Coronary artery (tissue), 2 donors: ENCODE results near the gene CC2D1A.

Source experiments
- DNase-seq: peaks from one replicate; pipeline ENCODE4 v3.0.0-alpha.2; 2017; ENCODE audit warnings: low spot score
- H3K27ac ChIP-seq, 2 donors: fragments of 200-600 bp; sonication (generic); one replicate each; pipeline ENCODE4 v1.5.1; 2016 to 2019
- H3K4me3 ChIP-seq: fragments of 200-600 bp; sonication (generic); 2 replicates; pipeline ENCODE4 v1.5.1; 2016; ENCODE audit warnings: mild to moderate bottlenecking, moderate library complexity
- CTCF ChIP-seq: fragments of 200-600 bp; sonication (generic); IDR thresholded peaks from one replicate; pipeline ENCODE4 v1.5.1; 2019; ENCODE audit warnings: antibody characterized with exemption

The CC2D1A gene

DNA sequence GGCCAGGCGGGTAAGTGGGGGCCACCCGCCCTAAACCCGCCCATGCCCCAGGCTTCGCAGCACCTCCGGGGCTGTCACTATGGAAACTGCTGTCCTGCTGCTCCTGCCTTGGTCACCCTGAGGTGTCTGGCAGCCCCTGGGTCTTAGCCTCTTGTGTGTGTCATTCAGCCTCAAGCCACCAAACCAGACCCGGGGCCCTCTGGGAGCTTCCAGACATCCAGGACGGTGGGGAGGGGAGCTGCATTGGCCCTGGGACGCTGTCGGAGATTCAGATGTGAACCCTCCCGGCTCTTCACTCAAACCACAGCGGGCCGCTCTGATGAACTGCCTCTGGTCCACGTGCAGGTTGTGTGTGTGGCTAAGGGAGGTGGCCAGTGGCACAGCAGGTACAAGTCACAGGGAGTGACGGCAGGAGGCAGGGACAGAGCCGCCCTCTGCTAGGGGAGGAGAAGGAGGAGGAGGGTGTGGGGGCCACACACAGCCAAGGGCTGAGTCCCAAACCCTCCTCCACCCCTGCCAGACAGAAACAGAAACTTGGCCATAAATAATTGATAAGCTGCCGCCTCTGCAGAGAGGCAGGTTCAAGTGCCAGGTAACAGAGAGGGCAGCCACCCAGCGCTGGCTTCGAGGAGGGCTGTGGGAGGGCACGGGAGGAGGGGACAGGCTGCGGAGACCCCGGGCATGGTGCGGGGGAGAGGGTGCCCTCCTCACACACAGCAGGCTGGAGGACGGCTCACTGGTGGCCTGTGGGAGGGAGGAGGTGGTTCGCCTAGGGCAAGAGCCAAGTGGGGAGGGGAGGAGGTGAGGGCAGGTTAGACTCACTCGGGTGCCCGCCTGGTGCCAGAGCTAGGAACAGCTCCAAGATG, 21.0 kb upstream of the CC2D1A start:
- H3K27ac ChIP-seq, result no peak overlapping the region
- no peak for TF ChIP-seq CTCF
- no peak for DNase-seq
- H3K4me3 ChIP-seq, result no peak overlapping the region

DNA sequence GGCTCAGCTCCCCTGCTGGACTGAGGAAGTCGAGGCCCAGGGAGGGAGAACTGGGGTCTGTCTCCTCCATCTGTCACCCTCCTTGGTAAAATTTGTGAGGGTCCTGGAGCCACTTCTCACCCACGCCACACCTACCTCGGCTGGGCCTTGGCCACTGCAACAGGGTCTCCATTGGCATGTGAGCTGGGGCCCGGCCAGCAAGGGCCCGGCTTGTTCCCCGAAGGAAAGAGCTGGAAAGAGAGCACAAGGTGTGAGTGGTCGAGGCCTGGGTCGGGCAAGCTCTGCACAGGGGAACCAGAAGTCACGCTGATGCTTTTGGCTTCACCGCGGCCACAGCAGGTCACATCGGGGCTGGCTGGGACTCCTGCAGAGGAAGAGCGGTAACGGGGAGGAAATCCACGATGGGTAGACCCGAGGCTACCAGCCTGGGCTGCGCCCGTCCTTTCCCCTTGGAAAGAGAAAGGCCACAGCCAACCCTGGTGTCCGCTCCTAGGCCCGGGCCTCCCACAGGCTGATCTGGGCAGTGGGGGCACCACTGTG, 20.1 kb upstream of the CC2D1A start:
- no peak for TF ChIP-seq CTCF
- no peak for DNase-seq
- H3K27ac ChIP-seq, result no peak overlapping the region
- H3K4me3 ChIP-seq, result no peak overlapping the region

DNA sequence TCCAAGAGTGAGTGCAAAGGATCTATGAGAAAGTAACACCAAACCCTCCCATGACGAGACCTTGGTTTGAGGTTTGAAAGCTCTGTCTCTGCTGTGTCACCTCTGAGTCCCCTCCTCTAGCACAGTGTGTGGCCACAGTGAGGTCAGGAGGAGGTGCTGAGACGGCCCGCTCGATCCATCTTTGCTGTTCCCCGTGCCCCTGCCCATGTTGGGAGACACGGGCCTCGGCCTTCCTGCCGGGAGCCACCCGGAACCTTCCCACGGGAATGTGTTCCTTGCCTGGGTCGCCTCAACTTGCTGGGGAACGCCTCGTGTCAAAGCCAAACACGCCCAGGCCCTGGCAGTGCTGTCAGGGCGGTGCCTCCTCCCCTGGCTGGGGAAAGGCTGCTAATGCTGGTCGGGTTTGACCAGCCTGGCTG, 19.0 kb upstream of the CC2D1A start:
- no peak for TF ChIP-seq CTCF
- no peak for DNase-seq
- no peak overlapping the region for H3K27ac ChIP-seq
- H3K4me3 ChIP-seq, result no peak overlapping the region

DNA sequence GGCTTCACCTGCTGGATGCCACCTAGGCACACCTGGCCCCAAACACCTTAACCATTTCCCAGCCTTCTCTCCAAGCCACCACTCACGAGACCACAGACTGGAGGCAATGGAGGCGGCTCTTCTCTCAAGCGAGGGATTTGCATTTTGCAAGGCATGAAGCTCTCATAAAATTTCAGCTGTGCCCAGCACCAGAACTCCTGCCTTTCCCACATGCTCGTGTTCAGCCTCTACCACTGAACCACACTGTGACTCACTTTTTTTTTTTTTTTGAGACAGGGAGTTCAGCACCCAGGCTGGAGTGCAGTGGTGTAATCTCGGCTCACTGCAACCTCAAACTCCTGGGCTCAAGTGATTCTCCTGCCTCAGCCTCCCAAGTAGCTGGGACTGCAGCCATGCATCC, 18.5 kb upstream of the CC2D1A start:
- Histone ChIP-seq H3K4me3 (no peak overlapping the region), H3K27ac (no peak overlapping the region)
- no peak for TF ChIP-seq CTCF
- DNase-seq, result no peak

DNA sequence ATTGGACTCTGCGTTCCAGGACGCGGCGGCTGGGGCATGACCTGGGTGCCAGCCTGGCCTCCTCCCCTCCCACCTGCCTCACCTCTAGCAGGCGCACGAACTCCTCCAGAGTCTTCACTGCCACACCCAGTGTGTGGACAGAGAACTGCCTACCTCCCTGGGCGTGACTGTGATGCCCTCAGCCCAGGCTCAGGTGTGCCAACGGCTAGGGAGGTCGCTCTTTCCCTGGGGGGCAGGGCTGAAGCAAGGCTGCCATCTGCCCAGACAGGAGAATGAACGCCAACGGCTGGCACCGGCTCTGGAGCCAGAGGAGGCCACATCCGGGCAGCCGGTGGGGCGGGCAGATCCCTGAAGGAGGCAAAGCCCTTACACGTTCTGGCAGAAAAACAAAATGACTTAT, 17.7 kb upstream of the CC2D1A start:
- no peak overlapping the region for H3K4me3 ChIP-seq
- H3K27ac ChIP-seq, result no peak overlapping the region
- no peak for TF ChIP-seq CTCF
- DNase-seq, result no peak

DNA sequence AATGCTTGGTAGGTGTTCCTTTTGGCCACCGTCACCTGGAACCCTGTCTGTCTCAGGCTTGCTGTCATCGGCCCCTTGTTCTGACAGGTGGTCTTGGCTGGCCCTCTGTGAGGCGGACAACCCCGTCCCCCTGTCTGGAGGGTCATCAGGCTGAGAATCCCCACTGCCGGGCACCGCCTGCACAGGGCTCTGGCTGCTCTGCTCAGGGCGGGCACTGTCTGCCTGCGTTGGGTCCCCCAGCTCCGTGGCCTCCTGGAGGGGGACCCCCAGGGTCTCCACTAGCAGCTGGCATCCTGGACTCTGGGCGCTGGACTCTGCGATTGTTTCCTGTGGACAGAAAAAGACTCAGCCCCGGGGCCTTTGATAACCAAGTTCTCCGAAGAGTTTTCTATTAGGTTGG, 15.9 kb upstream of the CC2D1A start:
- no peak for TF ChIP-seq CTCF
- Histone ChIP-seq H3K4me3 (no peak overlapping the region), H3K27ac (no peak overlapping the region)
- no peak for DNase-seq

- no peak for DNase-seq
- no peak overlapping the region for H3K27ac ChIP-seq
- no peak overlapping the region for H3K4me3 ChIP-seq
- TF ChIP-seq CTCF, result no peak
Observed at GRCh38 chr19:13892870-13893269, 13.1 kb upstream of the CC2D1A start.
